GM23248 (cell line): Measurements from ENCODE around the gene HOXA1. TPM values are rescaled to one million over a fixed set of nuclear protein-coding genes. Genes with fewer than 3 reads are reported as not detected.

ENCODE experiments used
- DNase-seq: peaks from one replicate; pipeline ENCODE4 v3.0.0-alpha.2; 2015
- H2AFZ ChIP-seq: fragments of 200-600 bp; sonication (generic); 2 replicates; pipeline ENCODE4 v1.6.1; 2016; ENCODE audit warnings: antibody characterized with exemption
- H3F3A ChIP-seq: fragments of 200-600 bp; sonication (generic); 2 replicates; pipeline ENCODE4 v1.6.1; 2016; ENCODE audit warnings: mild to moderate bottlenecking, antibody characterized with exemption, mixed run types; ENCODE audit not compliant: insufficient read depth
- H3K27ac ChIP-seq: fragments of 200-600 bp; sonication (generic); 2 replicates; pipeline ENCODE4 v1.5.1; 2016; ENCODE audit warnings: mild to moderate bottlenecking
- H3K27me3 ChIP-seq: fragments of 200-600 bp; sonication (generic); replicated peaks from 2 replicates; pipeline ENCODE4 v1.6.1; 2016; ENCODE audit warnings: mild to moderate bottlenecking; ENCODE audit not compliant: insufficient read depth
- H3K36me3 ChIP-seq: fragments of 200-600 bp; sonication (generic); 2 replicates; pipeline ENCODE4 v1.6.1; 2016; ENCODE audit warnings: low read depth, mild to moderate bottlenecking
- H3K4me1 ChIP-seq: fragments of 200-600 bp; sonication (generic); 2 replicates; pipeline ENCODE4 v1.6.1; 2016; ENCODE audit warnings: mild to moderate bottlenecking; ENCODE audit not compliant: insufficient read depth
- H3K4me2 ChIP-seq: fragments of 200-600 bp; sonication (generic); one replicate; pipeline ENCODE4 v1.6.1; 2016; ENCODE audit warnings: mild to moderate bottlenecking; ENCODE audit not compliant: unreplicated experiment
- H3K4me3 ChIP-seq: fragments of 200-600 bp; sonication (generic); 2 replicates; pipeline ENCODE4 v1.5.1; 2016; ENCODE audit warnings: mild to moderate bottlenecking
- H3K79me2 ChIP-seq: fragments of 200-600 bp; sonication (generic); 2 replicates; pipeline ENCODE4 v1.6.1; 2016; ENCODE audit warnings: mild to moderate bottlenecking; ENCODE audit not compliant: insufficient read depth
- H3K9ac ChIP-seq: fragments of 200-600 bp; sonication (generic); 2 replicates; pipeline ENCODE4 v1.6.1; 2016; ENCODE audit warnings: mild to moderate bottlenecking
- H3K9me2 ChIP-seq: fragments of 200-600 bp; sonication (generic); 2 replicates; pipeline ENCODE4 v1.6.1; 2016; ENCODE audit warnings: mixed run types, mild to moderate bottlenecking, moderate library complexity; ENCODE audit not compliant: insufficient read depth
- H3K9me3 ChIP-seq: fragments of 200-600 bp; sonication (generic); one replicate; pipeline ENCODE4 v1.6.1; 2017; ENCODE audit warnings: low read depth
- H4K20me1 ChIP-seq: fragments of 200-600 bp; sonication (generic); 2 replicates; pipeline ENCODE4 v1.6.0; 2016; ENCODE audit not compliant: insufficient read depth
- EZH2 ChIP-seq: fragments of 200-600 bp; sonication (generic); IDR thresholded peaks from 2 replicates; pipeline ENCODE4 v1.6.1; 2018; ENCODE audit warnings: antibody characterized with exemption, mild to moderate bottlenecking; ENCODE audit not compliant: insufficient read depth, poor library complexity, severe bottlenecking
- EZH2phosphoT487 ChIP-seq: fragments of 200-600 bp; sonication (generic); IDR thresholded peaks from 2 replicates; pipeline ENCODE4 v1.6.1; 2018; ENCODE audit warnings: antibody characterized with exemption, moderate library complexity, mild to moderate bottlenecking, low read depth; ENCODE audit not compliant: insufficient read depth
- WGBS, 2 experiments: methylation state at CpG; one replicate each; pipeline ENCODE4 v1.1.6; 2015 to 2017; ENCODE audit warnings: low lambda C conversion rate in 2 of 2, low coverage in 1 of 2; ENCODE audit errors: missing lambda C conversion rate in 2 of 2; 5-methylcytosine and 5-hydroxymethylcytosine counted together
- in situ Hi-C: fragments of 300-500 bp; cut with MboI; formaldehyde crosslinking; loops from 2 replicates; pipeline ENCODE4 v1.15.0; 2020
- polyA plus RNA-seq: library from polyadenylated mRNA; unstranded; fragments of >200 nt; fragmentation: Nextera tagmentation; extraction: Ambion mirVana; gene quantifications from 2 replicates; pipeline ENCODE4 v1.2.1, GENCODE V29; 2016
- total RNA-seq: library from RNA; depleted of rRNA; stranded (reverse); fragments of >200 nt; shearing (Covaris generic); gene quantifications from 2 replicates; pipeline ENCODE4 v1.2.3, GENCODE V29; 2014

The HOXA1 gene
- total and polyA plus RNA-seq, 2 experiments from 2014 or later: 0.97 to 1.8 TPM

DNA sequence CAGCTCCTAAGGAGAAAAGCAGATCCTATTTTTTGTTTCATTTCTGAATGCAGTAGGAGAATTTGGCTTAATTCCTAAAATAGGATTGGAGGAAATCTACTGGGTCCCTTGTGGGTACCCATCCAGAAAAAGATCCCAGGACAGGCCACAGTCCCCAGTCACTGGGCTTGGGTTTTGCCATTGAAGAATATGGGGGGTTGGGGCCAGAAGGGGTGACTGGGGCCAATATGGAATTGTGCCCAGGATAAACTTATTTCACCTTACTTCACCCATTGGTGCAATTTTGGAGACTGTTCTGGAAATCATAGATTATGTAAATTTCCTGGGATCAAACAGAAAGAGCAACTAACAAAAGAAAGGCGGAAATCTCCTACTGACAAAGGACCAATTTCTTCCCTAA, 42.7 kb upstream of the HOXA1 start:
- Histone ChIP-seq H3K4me3 (no peak overlapping the region), H3K4me2 (no peak overlapping the region), H3K79me2 (peaks cover 58% of the 10 kb centered on the region), H3K27me3 (no peaks in the 10 kb centered on the region), H3K9me3 (no peaks in the 10 kb centered on the region), H3K9ac (no peak overlapping the region), H3K36me3 (peaks cover 21% of the 10 kb centered on the region), H3K9me2 (no peaks in the 10 kb centered on the region), H3K27ac (no peak overlapping the region), H3K4me1 (peaks cover 14% of the 10 kb centered on the region), H3F3A (peaks cover 23% of the 10 kb centered on the region), H2AFZ (no peak overlapping the region), H4K20me1 (no peaks in the 10 kb centered on the region)
- in situ Hi-C loops: no loop called here
- WGBS, 2 experiments: 95 to 97% methylated on average over 1 of the region's 1 CpG
- no peak for TF ChIP-seq EZH2
- TF ChIP-seq EZH2phosphoT487: no peak
- DNase-seq: no peak

DNA sequence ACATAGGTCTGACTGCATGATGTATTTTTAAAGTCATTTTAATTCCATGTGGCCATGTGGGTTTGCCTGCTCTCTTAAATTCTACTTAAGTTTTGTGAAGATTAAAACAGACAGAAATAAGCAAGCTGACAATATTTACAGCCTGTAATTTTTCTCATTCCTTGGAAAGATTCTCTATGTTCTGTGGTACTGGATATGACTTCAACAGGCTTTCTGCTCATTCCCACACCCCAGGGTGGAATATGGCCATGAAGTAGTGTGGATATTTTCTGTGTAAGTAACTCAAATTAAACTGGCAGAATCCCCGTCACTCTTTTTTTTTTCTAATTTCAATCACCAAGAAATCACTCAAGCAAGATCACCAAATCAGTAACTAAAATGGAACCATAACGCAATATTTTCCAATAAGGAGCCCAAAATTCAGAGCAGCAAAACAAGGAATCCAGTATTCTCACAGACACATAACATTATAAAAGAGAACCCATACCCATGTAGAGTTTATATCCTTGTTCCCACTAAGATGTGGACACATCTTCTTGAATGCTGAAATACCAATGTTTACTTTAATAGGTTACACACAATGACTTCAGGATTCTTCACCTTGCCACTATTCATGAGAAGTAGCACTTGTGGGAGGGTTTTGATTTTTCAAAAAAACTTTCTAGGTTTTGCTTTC, 42.0 kb upstream of the HOXA1 start:
- DNase-seq: no peak
- H3K4me1 ChIP-seq: peaks cover 14% of the 10 kb centered on the region
- H3F3A ChIP-seq: peaks cover 30% of the 10 kb centered on the region
- no peaks in the 10 kb centered on the region for H4K20me1 ChIP-seq
- no peak overlapping the region for H3K4me3 ChIP-seq
- no peaks in the 10 kb centered on the region for H3K9me2 ChIP-seq
- H3K36me3 ChIP-seq: peaks cover 21% of the 10 kb centered on the region
- H3K9me3 ChIP-seq: no peaks in the 10 kb centered on the region
- no peak overlapping the region for H3K4me2 ChIP-seq
- no peaks in the 10 kb centered on the region for H3K27me3 ChIP-seq
- TF ChIP-seq EZH2 (no peak), EZH2phosphoT487 (no peak)
- in situ Hi-C loops: no loop called here
- 83% methylated on average over 2 of the region's 2 CpGs for WGBS, 2 experiments
- H2AFZ ChIP-seq: no peak overlapping the region
- no peak overlapping the region for H3K27ac ChIP-seq
- peaks cover 62% of the 10 kb centered on the region for H3K79me2 ChIP-seq
- H3K9ac ChIP-seq: no peak overlapping the region

DNA sequence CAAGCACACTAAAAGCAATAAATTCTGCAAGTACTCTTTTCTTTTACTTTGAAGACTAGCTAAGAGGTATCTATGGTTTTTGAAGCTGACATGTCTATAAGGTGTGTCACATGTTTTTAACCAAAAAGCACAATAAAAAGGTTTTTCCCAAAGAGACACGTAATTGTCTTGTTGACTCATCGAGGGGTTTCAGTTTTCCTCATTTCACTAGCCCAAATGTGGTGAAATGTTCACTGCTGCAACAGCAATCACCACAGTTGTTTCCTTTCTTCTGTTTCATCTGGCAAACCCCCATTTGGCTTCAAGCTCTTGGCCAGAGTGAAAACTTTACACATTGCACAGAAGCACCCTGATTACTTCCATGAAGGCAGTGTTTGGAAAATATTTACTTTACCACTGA, 38.6 kb upstream of the HOXA1 start:
- Histone ChIP-seq H3K9me3 (no peaks in the 10 kb centered on the region), H3K36me3 (peaks cover 7% of the 10 kb centered on the region), H3K27ac (peak overlapping the region; percentile 82), H3K4me1 (peaks cover 23% of the 10 kb centered on the region), H3K9me2 (no peaks in the 10 kb centered on the region), H2AFZ (no peak overlapping the region), H4K20me1 (no peaks in the 10 kb centered on the region), H3K79me2 (peaks cover 75% of the 10 kb centered on the region), H3F3A (peaks cover 39% of the 10 kb centered on the region), H3K4me3 (0 out of 2 replicates have a peak overlapping the region, but pooled peaks have one; percentile 10), H3K9ac (peak overlapping the region; percentile 49), H3K27me3 (no peaks in the 10 kb centered on the region), H3K4me2 (peak overlapping the region; percentile 48)
- WGBS, 2 experiments: 0 to 2% methylated on average over 2 of the region's 2 CpGs
- TF ChIP-seq EZH2 (no peak), EZH2phosphoT487 (0 out of 2 replicates have a peak, but pooled peaks have one; percentile 76)
- peak; percentile 96 for DNase-seq
- in situ Hi-C loops: no loop called here

DNA sequence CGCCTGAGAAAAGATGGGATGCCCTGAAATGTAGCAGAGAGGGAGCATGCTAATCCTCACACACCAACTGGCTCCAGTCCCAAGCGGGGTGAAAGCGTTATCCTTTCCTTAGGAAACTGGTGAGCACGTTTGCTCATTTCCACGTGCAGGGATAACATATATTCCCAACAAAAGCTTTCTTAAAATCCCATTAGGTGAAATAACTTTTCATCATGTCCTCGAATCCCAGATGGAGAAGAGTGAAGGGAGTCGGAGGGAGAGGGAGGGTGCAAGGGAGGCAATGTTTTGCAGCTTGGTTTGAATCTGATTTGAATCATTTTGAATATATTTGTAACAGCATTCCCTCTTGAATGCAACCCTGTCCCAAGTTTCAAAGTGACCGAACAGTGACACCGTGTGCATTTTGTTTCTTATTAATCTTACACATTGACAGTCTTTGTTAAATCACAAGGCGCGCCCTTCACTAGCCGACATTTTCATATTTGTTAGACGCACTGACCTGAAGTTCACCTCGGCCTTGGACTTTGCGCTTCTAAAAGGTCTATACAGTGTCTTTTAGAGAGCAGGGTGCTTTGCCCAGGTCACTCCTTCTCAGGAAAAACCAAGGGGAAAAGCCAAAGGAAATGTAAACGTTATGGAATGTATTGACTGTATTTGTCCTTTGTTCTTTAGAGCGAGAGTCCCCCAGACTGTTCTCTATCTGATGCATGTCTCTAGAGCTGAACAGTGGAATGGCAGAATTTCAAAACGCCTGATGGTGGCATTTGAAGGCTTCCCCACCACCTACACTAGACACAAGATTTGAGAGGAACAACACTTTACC, 37.8 kb upstream of the HOXA1 start:
- Histone ChIP-seq H3K27me3 (no peaks in the 10 kb centered on the region), H2AFZ (no peak overlapping the region), H3F3A (peaks cover 39% of the 10 kb centered on the region), H3K36me3 (peaks cover 7% of the 10 kb centered on the region), H4K20me1 (no peaks in the 10 kb centered on the region), H3K4me3 (0 out of 2 replicates have a peak overlapping the region, but pooled peaks have one; percentile 10), H3K9me2 (no peaks in the 10 kb centered on the region), H3K27ac (peak overlapping the region; percentile 82), H3K9ac (peak overlapping the region; percentile 49), H3K79me2 (peaks cover 73% of the 10 kb centered on the region), H3K9me3 (no peaks in the 10 kb centered on the region), H3K4me1 (peaks cover 23% of the 10 kb centered on the region), H3K4me2 (peak overlapping the region; percentile 48)
- DNase-seq: no peak
- TF ChIP-seq EZH2 (no peak), EZH2phosphoT487 (no peak)
- in situ Hi-C loops: no loop called here
- WGBS, 2 experiments: 86 to 87% methylated on average over 18 of the region's 18 CpGs
